ENCODE data around the gene METAP1D.
A peak's percentile ranks its signal among the peaks of the same experiment; 100 is the strongest.

Gene METAP1D

GRCh38 chr2:171999161-171999560 is 592 bp upstream of the METAP1D start:
- DNase-seq = no peak

- no peak for DNase-seq
Observed at GRCh38 chr2:172000696-172001361, 1.1 kb downstream of the METAP1D start.

GRCh38 chr2:172007372-172007771 is 7.6 kb downstream of the METAP1D start:
- no peak for DNase-seq

- DNase-seq = no peak
Observed at GRCh38 chr2:172009823-172010222, 10.1 kb downstream of the METAP1D start.

GRCh38 chr2:172011812-172012575 is 12.2 kb downstream of the METAP1D start:
- no peak for DNase-seq

- no peak for DNase-seq
Observed at GRCh38 chr2:172012677-172013391, 13.1 kb downstream of the METAP1D start.

- DNase-seq = no peak
Observed at GRCh38 chr2:172013396-172013795, 13.6 kb downstream of the METAP1D start.

GRCh38 chr2:172021074-172021931 is 21.6 kb downstream of the METAP1D start:
- DNase-seq = peak; percentile 23

GRCh38 chr2:172021955-172022354 is 22.2 kb downstream of the METAP1D start:
- no peak for DNase-seq

GRCh38 chr2:172031536-172031935 is 31.8 kb downstream of the METAP1D start:
- DNase-seq = no peak

GRCh38 chr2:172038121-172038520 is 38.4 kb downstream of the METAP1D start:
- DNase-seq = no peak

- no peak for DNase-seq
Observed at GRCh38 chr2:172038604-172039003, 38.9 kb downstream of the METAP1D start.

GRCh38 chr2:172039011-172039704 is 39.4 kb downstream of the METAP1D start:
- no peak for DNase-seq

- no peak for DNase-seq
Observed at GRCh38 chr2:172040311-172040710, 40.6 kb downstream of the METAP1D start.

GRCh38 chr2:172046080-172046678 is 46.4 kb downstream of the METAP1D start:
- peak; percentile 93 for DNase-seq

GRCh38 chr2:172046866-172047565 is 47.3 kb downstream of the METAP1D start:
- no peak for DNase-seq

- DNase-seq = peak; percentile 58
Observed at GRCh38 chr2:172047566-172048507, 48.1 kb downstream of the METAP1D start.

GRCh38 chr2:172048508-172049503 is 49.1 kb downstream of the METAP1D start:
- DNase-seq = peak; percentile 79
